ENCODE data around the gene FGF21.

The FGF21 gene, protein sequence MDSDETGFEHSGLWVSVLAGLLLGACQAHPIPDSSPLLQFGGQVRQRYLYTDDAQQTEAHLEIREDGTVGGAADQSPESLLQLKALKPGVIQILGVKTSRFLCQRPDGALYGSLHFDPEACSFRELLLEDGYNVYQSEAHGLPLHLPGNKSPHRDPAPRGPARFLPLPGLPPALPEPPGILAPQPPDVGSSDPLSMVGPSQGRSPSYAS

DNA sequence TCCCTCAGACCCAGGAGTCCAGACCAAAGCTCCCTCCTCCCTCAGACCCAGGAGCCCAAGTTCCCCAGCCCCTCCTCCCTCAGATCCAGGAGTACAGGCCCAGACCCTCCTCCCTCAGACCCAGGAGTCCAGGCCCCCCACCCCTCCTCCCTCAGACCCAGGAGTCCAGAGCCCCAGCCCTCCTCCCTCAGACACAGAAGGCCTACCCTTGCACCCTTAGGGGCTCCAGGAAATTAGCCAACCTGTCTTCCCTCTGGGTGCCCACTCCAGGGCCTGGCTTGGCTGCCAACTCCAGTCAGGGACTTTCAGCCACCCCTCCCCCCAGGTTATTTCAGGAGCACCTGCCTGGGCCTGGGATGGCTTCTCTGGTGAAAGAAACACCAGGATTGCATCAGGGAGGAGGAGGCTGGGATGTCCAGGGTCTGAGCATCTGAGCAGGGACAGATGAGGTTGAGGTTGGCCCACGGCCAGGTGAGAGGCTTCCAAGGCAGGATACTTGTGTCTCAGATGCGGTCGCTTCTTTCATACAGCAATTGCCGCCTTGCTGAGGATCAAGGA, at the start of gene FGF21:
Gene FGF21, plus strand, starts transcription at position 441 of the 558 bp plus-strand sequence. CDS start 713 bp downstream, outside the sequence.
- no peak for TF ChIP-seq CTCF (IDR thresholded peaks at IDR 0.05; ENCODE audit: low read depth, low read length)
- no peak for DNase-seq (ENCODE audit: extremely low read depth, low read depth)

DNA sequence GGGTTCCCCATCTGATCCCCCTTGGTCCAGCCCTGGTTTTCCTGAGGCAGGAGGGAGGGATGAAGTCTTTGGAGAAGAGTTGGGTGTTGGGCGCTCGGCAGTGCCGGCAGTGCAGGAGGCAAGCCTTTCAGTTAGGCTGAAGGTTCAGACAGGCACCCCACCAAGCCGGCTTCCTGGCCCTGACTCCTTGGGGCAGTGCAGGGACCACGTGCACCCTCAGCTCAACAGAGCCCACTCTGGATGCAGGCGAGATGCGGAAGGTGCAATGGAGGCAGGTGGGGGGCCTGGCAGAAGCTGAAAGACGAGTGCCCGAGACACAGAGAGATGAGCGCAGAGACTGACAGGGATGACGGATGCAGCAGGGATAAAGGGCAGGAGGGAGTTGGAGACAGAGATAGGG, 46.9 kb upstream of the FGF21 start:
- no peak for DNase-seq (ENCODE audit: extremely low read depth, low read depth)
- TF ChIP-seq CTCF (IDR thresholded peaks at IDR 0.05; ENCODE audit: low read depth, low read length) = no peak

GRCh38 chr19:48711106-48711662, 44.1 kb upstream of the FGF21 start:
- TF ChIP-seq CTCF (IDR thresholded peaks at IDR 0.05; ENCODE audit: low read depth, low read length) = no peak
- no peak for DNase-seq (ENCODE audit: extremely low read depth, low read depth)

GRCh38 chr19:48713041-48713863, 42.1 kb upstream of the FGF21 start:
- TF ChIP-seq CTCF (IDR thresholded peaks at IDR 0.05; ENCODE audit: low read depth, low read length) = peak; percentile 1; the same call in 1 of the 2 replicates
- DNase-seq (ENCODE audit: extremely low read depth, low read depth) = no peak

GRCh38 chr19:48713864-48714755, 41.2 kb upstream of the FGF21 start:
- TF ChIP-seq CTCF (IDR thresholded peaks at IDR 0.05; ENCODE audit: low read depth, low read length) = no peak
- DNase-seq (ENCODE audit: extremely low read depth, low read depth) = peak; percentile 99

DNA sequence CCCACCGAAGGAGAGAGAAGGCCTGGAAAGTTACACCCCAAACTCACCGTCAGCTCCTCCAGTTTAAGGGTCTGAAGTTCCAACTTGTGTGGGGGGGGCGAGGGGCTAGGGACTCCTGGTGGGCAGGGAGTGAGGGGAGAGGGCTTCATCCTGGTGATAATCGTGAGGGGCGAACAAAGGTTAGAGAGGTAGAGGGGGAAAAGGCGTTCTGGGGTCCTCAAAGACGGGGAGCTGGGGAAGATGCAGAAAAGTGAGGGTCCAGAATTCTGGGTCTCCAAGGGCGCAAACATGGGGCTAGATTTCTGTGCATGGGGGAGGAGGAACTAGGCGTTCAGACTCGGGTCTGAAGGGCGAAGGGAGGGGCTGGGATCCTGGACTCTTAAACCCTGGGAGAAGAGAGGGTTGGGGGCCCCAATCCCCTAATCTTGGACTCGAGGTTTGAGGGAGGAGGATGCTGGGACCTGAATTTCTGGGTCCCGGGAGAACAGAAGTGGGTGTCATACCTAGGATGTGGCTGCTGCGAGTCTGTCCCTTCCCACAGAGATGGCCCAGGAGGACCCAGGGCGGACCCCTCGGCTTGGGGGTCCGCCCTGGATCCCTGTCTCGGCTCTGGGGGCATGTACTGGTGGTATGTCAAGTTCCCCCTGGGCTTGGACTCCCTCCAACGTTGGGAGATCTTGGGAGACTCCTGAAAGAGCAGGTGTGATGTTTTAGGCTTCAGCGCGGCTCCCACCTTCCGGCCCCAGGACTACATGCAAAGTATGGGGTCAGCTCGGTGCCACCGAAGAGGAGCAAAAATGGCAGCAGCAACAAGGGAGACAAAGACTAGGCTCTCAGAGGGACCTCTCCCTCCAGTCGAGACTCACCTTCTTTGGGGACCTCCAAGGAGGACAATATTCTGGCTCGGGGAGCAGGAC, 40.3 kb upstream of the FGF21 start:
- TF ChIP-seq CTCF (IDR thresholded peaks at IDR 0.05; ENCODE audit: low read depth, low read length) = no peak
- DNase-seq (ENCODE audit: extremely low read depth, low read depth) = no peak

Data from AG09319 (cell line).